Ishikawa (cell line): Measurements from ENCODE around the gene NXPH3.

ENCODE experiments used
- CEBPB ChIP-seq: IDR thresholded peaks from 2 replicates; pipeline ENCODE4 v1.6.1; 2012
- CREB1 ChIP-seq: IDR thresholded peaks from 2 replicates; pipeline ENCODE4 v1.6.1; 2012; ENCODE audit warnings: low read depth
- EGR1 ChIP-seq: IDR thresholded peaks from 2 replicates; pipeline ENCODE4 v1.6.1; 2012
- EP300 ChIP-seq: IDR thresholded peaks from 2 replicates; pipeline ENCODE4 v1.6.1; 2012; ENCODE audit warnings: borderline replicate concordance
- FOXM1 ChIP-seq: IDR thresholded peaks from 2 replicates; pipeline ENCODE4 v1.6.1; 2012; ENCODE audit warnings: low read depth, borderline replicate concordance
- NFIC ChIP-seq: IDR thresholded peaks from 2 replicates; pipeline ENCODE4 v1.6.1; 2012
- RAD21 ChIP-seq: IDR thresholded peaks from 2 replicates; pipeline ENCODE4 v1.6.1; 2012; ENCODE audit warnings: low read depth
- TAF1 ChIP-seq: IDR thresholded peaks from 2 replicates; pipeline ENCODE4 v1.6.1; 2012; ENCODE audit warnings: low read depth, mild to moderate bottlenecking
- TCF12 ChIP-seq: IDR thresholded peaks from 2 replicates; pipeline ENCODE4 v1.6.1; 2012; ENCODE audit warnings: low read depth
- TEAD4 ChIP-seq: IDR thresholded peaks from 2 replicates; pipeline ENCODE4 v1.6.1; 2012
- YY1 ChIP-seq: IDR thresholded peaks from 2 replicates; pipeline ENCODE4 v1.6.1; 2012; ENCODE audit warnings: low read depth
- ZBTB7A ChIP-seq: IDR thresholded peaks from 2 replicates; pipeline ENCODE4 v1.6.1; 2012; ENCODE audit warnings: low read depth
- TF ChIP-seq, protein P1 (sequence below): IDR thresholded peaks from 2 replicates; pipeline ENCODE4 v1.6.1; 2012
- TF ChIP-seq, protein P2 (sequence below): IDR thresholded peaks from 2 replicates; pipeline ENCODE4 v1.6.1; 2012; ENCODE audit warnings: low read depth, mild to moderate bottlenecking
- TF ChIP-seq, protein P3 (sequence below): IDR thresholded peaks from 2 replicates; pipeline ENCODE4 v1.6.1; 2012

NXPH3 gene

DNA sequence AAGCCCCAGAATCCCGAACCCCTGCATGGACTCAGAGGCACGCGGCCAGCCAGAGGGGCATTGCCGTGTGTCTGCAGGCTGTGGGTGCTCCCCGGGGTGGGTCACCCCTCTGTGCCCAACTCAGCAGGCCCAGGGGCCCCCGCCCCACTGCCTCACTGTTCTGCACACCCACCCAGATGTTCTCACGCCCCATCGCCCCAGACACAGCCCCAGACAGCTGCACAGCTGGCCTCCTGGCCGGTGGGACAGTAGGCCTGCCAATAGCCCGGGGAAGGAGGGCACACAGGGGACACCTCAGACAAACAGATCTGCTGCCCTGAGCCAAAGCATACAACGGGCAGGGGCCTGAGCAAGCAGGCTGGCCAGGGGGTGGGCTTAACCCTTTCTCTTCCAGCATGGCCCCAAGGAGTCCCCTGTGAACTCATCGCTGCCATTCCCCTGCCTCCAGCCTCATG lies 27.6 kb upstream of the NXPH3 start:
- no peak for TF ChIP-seq CEBPB
- TF ChIP-seq, protein P1, sequence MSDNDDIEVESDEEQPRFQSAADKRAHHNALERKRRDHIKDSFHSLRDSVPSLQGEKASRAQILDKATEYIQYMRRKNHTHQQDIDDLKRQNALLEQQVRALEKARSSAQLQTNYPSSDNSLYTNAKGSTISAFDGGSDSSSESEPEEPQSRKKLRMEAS, result no peak
- no peak for TF ChIP-seq EGR1
- no peak for TF ChIP-seq FOXM1
- TF ChIP-seq TEAD4, result no peak
- TF ChIP-seq YY1, result no peak
- TF ChIP-seq NFIC, result no peak
- TF ChIP-seq ZBTB7A, result no peak
- no peak for TF ChIP-seq TAF1
- no peak for TF ChIP-seq CREB1

DNA sequence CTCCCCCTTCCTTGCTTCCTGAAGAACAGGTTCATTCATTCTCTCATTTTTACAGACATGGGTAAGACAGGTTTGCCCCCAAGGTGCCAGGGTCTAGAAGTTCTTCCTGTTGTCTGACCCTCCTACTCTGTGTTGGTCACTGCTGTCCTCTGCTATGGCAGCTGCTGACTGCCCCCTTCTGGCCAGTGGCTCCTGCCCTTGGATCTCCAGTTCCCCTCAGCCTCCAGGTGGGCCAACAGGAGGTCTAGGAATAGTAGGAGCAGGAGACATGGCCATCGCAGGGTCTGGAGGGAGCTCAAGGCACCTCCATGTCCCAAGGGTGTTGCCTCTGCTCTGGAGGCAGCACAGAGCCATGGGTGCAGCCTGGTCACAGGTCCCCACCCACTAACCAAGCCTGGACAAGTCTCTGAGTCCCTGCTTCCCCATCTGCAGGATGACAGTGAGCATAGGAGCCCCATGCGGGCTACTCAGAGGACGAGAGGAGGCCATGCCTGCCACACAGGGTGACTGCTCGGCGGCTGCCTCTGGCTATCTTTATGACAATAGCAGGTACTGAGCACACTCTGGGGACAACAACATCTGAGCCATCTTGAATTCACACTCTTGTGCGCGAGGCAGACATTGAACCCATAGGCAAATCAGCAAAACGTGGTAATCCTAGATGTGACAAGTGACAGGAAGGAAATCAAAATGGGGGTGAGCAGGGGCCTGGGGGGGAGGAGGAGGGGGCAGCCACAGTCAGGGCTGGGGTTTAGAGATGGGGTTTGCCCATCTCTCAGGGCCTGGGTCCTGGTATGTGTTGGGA lies 27.0 kb upstream of the NXPH3 start:
- TF ChIP-seq CEBPB (no peak), RAD21 (peak; percentile 93), EP300 (no peak), TAF1 (no peak), YY1 (no peak)
- TF ChIP-seq, protein P2, sequence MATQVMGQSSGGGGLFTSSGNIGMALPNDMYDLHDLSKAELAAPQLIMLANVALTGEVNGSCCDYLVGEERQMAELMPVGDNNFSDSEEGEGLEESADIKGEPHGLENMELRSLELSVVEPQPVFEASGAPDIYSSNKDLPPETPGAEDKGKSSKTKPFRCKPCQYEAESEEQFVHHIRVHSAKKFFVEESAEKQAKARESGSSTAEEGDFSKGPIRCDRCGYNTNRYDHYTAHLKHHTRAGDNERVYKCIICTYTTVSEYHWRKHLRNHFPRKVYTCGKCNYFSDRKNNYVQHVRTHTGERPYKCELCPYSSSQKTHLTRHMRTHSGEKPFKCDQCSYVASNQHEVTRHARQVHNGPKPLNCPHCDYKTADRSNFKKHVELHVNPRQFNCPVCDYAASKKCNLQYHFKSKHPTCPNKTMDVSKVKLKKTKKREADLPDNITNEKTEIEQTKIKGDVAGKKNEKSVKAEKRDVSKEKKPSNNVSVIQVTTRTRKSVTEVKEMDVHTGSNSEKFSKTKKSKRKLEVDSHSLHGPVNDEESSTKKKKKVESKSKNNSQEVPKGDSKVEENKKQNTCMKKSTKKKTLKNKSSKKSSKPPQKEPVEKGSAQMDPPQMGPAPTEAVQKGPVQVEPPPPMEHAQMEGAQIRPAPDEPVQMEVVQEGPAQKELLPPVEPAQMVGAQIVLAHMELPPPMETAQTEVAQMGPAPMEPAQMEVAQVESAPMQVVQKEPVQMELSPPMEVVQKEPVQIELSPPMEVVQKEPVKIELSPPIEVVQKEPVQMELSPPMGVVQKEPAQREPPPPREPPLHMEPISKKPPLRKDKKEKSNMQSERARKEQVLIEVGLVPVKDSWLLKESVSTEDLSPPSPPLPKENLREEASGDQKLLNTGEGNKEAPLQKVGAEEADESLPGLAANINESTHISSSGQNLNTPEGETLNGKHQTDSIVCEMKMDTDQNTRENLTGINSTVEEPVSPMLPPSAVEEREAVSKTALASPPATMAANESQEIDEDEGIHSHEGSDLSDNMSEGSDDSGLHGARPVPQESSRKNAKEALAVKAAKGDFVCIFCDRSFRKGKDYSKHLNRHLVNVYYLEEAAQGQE, result no peak

DNA sequence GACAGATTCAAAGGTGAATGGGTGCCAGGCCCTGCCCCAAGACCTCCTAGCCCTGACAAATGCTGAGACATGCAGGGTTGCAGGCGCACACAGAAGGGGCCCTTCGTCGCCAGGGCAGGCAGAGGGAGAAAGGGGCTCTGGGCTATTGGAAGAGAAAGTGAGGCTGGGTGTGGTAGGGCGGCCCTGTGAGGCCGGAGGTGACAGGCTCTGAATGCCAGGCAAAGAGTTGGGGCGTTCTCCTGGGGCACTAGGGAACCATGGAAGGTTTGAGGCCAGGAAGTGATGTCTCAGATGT lies 26.4 kb upstream of the NXPH3 start:
- TF ChIP-seq TCF12 (no peak), NFIC (no peak)
- TF ChIP-seq, protein P3, sequence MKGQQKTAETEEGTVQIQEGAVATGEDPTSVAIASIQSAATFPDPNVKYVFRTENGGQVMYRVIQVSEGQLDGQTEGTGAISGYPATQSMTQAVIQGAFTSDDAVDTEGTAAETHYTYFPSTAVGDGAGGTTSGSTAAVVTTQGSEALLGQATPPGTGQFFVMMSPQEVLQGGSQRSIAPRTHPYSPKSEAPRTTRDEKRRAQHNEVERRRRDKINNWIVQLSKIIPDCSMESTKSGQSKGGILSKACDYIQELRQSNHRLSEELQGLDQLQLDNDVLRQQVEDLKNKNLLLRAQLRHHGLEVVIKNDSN, result no peak

DNA sequence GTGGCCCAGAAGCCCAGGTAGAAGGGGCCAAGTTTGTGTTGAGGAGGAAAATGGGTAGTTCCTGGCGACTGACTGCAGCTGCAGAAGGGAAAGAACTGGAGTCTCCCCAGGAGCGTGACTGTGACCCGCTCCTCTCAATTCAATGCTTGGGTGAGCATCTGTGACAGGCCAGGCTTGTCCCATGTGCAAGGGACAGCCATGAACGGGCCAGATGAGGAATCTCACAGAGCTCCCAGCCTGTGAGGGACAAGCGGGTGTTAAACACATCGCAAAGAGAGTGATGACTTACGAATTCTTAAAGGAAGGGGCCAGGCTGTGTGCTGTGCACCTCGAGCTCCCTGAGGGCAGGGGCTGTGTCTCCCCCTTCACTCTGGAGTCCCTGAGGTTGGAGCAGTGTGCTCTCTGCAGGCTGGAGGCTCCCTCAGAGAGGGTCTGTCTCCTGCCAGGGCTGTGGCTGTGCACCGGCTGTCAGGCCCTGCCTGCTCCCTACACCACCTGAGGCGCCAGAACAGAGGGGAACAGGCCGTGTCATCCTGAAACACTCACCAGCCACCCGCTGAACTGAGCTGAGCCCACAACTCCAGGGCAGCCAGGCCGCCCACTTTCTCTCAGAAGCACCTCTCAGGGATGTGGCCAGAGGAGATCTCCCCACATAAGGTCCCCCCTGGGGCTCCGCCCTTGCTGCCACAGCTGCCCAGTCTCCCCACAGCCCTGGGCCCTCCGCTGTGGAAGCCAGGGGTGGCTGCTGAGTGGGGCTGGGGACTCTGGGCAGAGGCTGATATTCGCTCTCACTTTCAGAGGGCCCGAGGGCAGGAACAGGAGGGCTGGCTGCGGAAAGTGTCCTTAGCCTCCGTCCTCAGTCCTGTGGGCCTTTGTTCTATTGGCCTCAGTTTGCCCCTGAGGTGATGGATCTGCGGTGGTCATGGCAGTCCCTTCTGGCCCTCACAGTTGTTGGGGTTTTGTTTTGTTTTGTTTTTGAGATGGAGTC lies 25.7 kb upstream of the NXPH3 start:
- no peak for TF ChIP-seq FOXM1

DNA sequence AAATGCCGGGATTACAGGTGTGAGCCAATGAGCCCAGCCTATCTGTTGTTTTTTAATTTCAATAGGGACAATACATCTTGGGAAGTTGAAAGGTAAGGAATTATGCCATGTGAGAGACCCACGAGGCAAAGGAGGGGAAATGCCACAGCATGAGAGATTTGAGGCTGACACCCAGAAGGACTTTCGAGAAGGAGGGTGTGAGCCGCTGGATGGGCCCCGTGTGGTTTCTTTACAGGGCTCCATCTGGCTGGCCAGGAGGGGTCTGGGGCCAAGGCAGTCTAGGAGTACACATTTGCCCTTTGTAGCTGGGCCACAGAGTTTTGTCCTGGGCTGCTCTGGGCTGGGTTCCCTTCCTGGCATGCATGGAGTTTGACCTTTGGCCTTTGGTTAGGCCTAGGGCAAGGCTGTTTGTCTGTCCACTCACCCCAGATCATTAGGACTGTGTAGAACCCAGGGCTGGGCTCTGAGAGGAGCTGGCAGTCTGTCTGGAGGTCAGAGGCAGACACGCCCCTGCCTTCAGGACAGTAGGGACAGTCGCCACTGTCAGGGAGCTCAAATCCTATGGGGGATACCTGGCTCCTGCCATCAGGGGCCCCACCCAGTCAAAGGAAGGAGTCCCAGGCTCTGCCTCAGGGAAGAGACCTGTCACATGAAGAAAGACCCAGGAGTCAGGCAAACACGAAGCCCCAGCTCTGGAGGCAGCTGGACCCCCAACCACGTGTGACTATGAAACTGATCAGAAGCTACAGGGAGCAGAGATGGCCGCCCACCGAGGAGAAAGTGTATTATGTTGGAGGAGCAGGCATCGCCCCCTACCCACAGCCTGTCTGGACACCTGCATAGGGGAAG lies 24.2 kb upstream of the NXPH3 start:
- TF ChIP-seq CREB1 (no peak), TEAD4 (no peak), NFIC (no peak), CEBPB (no peak), FOXM1 (no peak), TCF12 (no peak), ZBTB7A (no peak), EGR1 (no peak)
- TF ChIP-seq, protein P1, result no peak
- TF ChIP-seq, protein P2, result no peak
- TF ChIP-seq, protein P3, result no peak
